Stimulated activated CD8-positive, alpha-beta memory T cell treated with anti-CD3 and anti-CD28 coated beads, Interleukin-15, amount 100 ng/mL, for 4 hours (primary cell): ENCODE measurements around the gene TTBK1.
"Not testable (repeated sequence)": the region's sequence is repeated elsewhere in the genome, so short reads cannot be mapped to it uniquely, and the experiment has no call there.

Experiments used
- DNase-seq, 2 donors: peaks; one replicate each; pipeline ENCODE4 v3.0.0-alpha.2; 2020; ENCODE audit warnings: low read depth in 2 of 2

The TTBK1 gene

DNA sequence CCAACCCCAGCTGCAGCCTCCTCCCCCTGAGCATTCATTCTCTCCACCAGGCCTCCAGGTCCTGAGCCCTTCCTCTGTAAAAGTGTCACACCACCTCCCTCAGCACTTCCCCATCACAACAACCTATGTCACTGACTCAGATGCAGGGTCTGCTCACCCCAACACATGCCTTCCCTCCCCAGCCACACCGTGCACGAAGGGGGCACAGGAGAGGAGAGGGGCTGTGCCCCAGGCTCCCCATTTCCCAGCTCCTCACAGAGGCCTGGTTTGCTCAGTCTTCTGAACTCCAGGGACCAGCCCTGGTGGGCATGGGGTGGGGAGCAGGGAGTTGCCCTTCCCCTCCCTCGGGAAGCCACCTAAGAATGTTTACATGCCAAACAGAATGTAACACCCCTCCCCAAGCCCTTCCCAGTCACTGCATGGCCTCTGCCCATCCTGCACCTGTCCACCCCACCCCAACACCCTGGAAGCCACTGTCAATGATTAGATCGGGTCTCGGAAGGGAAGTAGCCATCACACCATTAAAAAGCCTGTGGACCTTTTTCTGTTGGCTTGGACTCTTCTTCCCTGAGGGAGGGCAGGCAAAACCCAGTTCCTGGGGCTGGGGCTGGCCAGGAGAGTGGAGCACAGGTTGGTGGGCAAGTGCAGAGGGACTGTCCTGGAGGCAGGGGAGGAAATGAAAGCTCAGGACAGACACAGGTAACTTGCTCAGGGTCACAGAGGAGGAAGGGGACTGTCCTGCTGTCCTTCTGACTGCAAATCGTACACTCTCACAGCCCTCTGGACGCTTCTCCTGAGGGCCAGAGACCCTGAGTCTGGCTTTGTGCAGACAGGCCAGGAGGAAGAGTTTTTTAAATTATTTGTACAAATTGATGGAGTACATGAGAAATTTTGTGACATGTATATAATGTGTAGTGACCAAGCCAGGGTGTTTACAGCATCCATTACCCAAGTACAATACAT lies 44.7 kb downstream of the TTBK1 start:
- DNase-seq = no peak

DNA sequence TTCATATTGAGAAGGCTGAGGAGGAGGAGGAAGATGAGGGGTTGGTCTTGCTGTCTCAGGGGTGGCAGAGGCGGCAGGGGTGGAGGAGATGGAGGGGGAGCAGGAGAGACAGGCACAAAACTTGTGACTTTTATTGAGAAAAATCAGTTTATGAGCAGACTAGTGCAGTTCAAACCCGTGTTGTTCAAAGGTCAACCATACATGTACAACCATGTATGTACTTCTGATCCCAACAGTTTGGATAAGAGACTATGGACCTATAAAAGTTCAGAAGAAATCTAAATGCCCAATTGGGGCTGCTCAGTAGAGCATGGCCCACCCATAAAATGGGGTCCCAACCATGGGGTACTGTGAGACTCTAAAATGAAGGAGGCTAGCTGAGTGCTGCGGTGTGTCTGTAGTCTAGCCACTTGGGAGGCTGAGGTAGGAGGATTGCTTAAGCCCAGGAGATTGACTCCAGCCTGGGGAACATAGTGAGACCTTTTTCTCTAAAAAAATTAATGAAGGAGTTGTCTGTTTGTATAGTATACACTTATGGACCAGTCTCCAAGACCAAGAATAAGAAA lies 47.1 kb downstream of the TTBK1 start:
- DNase-seq = no peak

DNA sequence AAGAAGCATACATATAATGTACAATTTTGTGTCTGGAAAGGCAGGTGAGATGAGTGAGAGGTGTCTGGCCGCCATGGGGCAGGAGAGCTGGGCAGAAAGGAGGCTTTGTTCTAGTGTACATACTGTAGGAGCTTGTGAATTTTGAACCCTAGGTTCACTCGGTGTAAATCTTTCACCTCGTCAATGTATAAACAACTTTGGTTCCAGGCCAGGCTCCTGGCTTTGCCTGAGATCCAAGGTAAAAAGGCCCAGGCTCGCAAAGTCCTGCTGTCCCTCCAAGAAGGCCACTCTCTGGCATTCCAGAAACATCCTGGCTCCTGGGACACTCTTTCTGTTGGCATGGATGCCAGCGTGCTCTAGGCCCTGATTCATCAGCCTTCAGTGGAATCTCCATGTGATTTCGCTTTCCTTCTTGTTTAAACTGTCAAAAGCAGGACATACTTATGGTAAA lies 47.6 kb downstream of the TTBK1 start:
- no peak for DNase-seq

DNA sequence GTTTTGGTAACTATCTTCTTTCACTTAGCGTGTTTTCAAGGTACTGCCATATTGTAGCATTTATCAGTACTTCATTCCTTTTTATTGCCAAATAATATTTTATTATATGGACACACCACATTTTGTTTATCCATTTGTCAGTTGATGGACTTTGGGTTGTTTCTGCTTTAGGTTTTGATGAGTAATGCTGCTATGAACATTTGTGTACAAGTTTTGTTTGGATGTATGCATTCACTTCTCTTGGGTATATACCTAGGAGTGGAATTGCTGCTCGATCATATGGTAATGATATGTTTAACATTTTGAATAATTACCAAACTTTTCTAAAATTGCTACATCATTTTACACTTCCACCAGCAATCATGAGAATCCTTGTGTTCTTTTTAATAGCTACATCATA lies 48.4 kb downstream of the TTBK1 start:
- no peak for DNase-seq

DNA sequence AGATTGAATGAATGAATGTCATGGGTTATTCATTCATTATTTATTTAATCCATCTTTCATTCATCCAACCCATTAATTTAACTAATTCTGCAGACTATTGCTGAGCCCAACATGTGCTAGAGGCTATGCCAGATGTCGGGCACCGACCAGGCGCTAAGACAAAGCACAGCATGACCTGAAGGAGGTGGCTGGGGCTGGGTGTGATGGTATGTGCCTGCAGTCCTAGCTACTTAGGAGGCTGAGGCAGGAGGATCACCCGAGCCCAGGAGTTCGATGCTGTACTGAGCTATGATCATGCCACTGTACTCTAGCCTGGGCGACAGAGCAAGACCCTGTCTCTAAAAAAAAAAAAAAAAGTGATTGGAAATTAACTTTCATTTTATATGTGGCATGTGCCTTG lies 49.1 kb downstream of the TTBK1 start:
- no peak for DNase-seq

DNA sequence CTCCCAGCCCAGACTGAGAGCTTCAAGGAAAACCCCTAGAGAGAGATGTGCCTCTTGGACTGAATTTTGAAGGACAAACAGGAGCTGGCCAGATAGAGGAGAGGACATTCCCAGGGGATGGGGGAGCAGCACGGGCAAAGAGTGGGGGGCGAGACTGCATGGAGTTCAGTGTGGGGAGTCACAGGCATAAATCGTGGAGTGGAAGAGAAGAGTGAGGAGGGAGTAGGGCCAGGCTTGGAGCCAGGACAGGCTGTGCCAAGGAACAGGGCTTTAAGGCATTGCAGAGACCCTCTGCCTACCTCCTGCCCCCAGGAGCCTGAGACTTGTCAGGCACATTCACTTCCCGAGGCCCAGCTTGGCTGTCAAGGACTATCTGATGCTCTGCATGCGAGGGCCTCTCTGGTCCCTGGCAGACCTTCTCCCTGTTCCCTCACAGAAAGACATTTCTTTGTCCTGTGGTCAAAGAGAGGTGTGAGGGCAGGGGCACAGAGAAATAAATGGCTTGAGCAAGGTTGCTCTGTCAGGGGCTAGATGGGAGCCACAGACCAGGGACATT lies 49.6 kb downstream of the TTBK1 start:
- DNase-seq = no peak

DNA sequence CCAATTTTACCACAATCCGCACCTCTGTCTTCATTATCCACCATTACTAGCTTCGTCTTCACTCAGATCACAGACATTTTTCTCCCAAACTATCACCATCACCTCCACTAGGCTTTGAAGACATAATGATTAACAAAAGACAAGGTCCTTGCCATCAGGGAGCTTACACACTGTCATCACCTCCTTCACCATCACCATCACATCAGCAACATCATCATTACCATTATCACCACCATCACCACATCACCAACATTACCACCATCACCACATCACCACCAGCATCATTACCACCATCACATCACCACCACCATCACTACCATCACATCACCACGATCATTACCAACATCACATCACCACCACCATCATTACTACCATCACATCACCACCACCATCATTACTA lies 50.4 kb downstream of the TTBK1 start:
- no peak for DNase-seq

DNA sequence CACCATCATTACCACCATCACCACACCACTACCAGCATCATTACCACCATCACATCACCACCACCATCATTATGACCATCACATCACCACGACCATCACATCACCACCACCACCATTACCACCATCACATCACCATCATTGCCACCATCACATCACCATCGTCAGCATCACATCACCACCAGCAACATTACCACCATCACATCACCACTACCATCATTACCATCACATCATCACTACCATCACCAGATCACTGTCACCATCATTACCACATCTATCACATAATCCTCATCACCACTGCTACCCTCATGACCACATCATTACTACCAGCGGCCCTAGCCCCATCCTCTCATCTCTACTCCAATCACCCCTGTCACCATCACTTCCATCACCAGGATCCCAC lies 51.3 kb downstream of the TTBK1 start:
- DNase-seq = no peak

DNA sequence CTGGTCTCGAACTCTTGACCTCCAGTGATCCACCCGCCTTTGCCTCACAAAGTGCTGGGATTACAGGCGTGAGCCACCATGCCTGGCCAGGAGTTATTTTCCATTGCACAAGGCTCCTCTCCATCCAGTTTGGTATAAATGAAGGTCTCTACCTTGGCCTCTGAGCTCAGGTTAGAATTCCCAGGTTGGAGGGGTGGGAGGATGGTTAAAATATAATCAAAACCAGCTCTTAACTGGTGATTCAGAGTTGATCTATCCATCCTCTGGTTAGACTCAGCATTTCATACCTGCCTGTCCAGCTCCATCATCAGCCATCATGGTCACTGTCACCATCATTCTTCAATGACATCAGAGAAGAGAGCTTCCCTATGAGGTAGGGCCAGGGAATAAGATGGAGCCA lies 52.2 kb downstream of the TTBK1 start:
- no peak for DNase-seq

DNA sequence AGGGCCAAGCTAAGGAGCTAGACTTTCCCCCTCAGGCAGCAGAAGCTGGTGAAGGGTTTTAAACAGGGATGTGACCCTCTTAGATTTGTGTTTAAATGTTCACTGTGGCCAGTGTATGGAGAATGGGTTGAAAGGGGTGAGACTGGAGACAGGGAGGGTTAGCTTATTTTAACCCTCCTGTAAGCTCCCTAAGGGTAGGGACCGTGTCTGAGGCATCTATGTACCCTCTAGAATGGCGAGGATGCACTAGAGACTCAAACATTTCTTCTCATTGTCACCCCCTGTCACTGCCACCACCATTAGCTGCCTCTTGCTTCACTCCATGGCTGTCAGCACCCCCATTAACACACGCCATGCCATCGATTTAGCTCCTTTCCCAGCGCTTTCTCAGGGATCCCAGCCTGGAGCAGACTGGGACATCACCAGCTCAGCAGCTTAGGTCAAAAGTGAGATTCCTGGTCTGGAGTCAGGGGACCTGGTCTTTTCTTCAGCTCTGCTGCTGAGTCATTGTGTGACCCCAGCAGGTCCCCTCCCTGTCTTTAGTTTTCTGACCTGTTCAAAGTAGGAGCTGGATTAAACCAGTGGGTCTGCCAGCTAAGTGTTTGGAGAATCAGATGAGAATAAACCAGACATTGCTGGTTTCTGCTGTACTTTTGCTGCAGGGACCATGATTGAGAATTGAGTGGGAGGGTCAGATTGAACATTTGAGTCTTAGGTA lies 53.7 kb downstream of the TTBK1 start:
- DNase-seq = no peak

DNA sequence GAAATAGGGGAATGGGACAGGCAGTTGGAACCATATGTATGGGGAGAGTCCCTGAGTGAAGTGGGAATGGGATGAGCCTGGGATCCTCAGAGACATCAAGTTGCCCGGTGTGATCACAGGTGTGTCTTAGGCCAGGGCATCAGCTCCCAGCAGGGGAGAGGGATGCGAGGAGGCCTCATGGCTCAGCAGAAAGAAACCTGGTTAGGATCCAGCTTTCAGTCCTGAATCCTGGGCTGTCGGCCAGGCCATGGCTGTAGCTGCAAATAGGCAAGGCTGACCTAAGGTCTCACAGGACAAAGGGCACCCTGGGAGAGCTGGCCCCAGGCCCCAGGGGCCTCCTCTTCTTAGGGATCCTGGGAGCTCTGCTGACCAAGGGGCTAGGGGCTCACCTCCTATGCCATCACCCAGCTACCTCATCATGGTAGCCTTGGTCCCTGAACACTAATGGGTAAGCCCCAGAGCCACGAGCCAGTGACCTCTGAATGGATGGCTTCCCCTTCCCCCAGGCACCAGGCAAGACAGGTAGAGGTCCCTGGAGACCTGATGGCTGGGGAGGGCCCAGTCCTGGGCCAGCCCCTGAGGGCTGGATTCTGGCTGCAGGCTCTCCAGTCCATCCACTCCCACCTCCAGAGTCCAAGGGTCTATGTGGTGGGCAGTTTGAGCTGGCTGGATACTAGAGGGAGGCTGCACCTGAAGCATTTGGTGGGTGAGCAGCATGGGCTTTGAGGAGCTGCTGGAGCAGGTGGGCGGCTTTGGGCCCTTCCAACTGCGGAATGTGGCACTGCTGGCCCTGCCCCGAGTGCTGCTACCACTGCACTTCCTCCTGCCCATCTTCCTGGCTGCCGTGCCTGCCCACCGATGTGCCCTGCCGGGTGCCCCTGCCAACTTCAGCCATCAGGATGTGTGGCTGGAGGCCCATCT lies 54.6 kb downstream of the TTBK1 start, which contains the start of gene SLC22A7:
Gene SLC22A7, plus strand, starts transcription at position 617 of the 921 bp plus-strand sequence. Its CDS starts 99 bp downstream, at position 716.
- no peak for DNase-seq

DNA sequence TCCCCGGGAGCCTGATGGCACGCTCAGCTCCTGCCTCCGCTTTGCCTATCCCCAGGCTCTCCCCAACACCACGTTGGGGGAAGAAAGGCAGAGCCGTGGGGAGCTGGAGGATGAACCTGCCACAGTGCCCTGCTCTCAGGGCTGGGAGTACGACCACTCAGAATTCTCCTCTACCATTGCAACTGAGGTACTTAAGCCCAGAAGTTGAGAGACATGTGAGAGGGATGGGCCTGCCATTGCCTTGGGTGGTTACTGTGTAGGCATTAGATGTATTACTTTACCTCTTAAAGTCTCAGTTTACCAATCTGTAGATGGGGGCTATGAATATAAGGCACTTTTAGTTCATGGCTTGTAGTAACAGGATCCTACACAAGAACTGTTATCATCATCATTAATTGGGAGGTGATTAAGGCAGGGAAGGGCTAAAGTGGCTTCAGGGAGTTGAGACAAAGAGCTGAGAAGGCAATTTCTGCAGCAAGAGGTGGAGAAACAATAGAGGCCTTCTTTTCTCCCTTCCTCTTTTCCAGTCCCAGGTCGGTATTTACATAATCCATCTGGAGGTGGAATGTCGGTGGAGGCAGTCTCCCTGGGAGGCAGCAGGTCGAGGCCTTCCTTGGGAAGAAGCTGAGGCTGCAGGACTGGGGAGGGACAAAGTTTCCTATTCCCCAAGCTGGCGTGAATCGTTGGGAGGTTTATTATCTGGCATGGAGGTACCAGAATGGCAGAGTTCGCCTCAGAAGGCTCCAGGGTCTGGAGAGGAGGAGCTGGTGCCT lies 55.5 kb downstream of the TTBK1 start:
- no peak for DNase-seq

DNA sequence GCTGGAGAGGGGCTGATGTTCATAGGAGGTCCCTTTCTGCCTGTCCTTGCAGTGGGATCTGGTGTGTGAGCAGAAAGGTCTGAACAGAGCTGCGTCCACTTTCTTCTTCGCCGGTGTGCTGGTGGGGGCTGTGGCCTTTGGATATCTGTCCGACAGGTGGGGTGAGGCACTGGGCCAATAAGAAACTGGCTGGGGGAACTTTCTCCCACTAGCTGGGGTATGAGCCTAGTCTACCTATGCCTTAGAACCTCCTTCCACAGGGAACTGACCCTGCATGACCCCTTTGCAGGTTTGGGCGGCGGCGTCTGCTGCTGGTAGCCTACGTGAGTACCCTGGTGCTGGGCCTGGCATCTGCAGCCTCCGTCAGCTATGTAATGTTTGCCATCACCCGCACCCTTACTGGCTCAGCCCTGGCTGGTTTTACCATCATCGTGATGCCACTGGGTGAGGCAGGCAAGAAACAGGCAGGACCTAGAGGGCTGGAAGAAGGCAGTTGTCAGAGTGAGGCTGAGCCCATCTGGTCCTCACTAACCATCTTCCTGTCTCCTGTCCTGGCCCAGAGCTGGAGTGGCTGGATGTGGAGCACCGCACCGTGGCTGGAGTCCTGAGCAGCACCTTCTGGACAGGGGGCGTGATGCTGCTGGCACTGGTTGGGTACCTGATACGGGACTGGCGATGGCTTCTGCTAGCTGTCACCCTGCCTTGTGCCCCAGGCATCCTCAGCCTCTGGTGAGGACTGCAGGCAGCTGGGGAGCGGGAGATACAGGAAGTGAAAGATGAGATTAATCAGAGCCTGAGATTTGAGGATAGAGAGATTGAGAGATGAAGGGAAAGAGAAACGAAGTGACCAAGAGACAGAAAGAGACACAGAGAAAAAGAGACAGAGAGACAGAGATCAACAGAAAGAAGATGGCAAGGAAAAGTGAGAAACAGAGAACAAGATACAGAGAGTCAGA lies 56.3 kb downstream of the TTBK1 start:
- DNase-seq = no peak

DNA sequence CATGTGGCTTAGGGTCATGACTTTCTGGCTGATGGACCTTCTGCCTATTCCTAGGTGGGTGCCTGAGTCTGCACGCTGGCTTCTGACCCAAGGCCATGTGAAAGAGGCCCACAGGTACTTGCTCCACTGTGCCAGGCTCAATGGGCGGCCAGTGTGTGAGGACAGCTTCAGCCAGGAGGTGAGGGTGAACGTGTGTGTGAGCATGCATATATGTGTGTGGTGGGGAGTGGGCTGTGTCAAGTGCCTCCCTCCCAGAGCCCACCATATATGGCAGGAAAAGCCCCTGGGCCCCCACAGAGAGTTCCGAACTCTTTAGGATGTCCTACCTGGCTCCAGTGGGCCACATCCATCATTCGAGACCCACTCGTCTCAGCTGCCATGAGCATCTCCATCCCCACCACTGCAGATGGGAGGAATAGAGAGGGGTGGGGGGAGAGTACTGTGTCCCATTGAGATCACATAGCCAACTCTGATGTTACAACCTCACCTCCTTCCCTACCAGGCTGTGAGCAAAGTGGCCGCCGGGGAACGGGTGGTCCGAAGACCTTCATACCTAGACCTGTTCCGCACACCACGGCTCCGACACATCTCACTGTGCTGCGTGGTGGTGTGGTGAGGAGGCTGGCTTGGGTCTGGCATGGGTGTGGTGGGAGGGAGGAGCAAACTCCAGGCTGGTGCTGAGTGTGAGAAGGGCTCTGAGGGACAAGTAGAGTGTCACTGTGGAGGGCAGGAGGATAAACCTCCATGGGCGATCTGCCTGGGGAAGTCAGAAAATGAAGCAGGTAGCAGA lies 58.0 kb downstream of the TTBK1 start:
- DNase-seq = no peak

DNA sequence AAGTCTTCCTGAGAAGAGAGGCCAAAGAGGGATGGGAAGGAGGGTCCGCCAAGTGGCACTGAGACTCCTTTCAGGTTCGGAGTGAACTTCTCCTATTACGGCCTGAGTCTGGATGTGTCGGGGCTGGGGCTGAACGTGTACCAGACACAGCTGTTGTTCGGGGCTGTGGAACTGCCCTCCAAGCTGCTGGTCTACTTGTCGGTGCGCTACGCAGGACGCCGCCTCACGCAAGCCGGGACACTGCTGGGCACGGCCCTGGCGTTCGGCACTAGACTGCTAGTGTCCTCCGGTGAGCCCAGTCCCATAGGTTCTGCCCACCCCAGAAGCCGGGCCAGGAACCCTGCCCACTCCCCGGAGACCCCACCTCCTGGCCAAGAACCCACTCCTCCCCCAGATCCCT lies 58.8 kb downstream of the TTBK1 start:
- no peak for DNase-seq

DNA sequence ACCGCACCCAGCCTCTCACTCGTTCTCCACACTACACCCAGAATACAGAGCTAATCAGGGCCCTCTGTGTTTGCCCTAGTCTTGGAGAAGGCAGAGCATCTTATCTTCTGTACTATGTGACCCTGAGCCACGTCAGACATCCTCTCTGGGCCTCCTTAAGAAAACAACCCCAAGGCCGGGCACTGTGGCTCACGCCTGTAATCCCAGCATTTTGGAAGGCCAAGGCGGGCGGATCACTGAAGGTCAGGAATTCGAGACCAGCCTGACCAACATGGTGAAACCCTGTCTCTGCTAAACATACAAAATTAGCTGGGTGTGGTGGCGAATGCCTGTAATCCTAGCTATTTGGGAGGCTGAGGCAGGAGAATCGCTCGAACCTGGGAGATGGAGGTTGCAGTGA lies 59.7 kb downstream of the TTBK1 start:
- DNase-seq = not testable (repeated sequence)

DNA sequence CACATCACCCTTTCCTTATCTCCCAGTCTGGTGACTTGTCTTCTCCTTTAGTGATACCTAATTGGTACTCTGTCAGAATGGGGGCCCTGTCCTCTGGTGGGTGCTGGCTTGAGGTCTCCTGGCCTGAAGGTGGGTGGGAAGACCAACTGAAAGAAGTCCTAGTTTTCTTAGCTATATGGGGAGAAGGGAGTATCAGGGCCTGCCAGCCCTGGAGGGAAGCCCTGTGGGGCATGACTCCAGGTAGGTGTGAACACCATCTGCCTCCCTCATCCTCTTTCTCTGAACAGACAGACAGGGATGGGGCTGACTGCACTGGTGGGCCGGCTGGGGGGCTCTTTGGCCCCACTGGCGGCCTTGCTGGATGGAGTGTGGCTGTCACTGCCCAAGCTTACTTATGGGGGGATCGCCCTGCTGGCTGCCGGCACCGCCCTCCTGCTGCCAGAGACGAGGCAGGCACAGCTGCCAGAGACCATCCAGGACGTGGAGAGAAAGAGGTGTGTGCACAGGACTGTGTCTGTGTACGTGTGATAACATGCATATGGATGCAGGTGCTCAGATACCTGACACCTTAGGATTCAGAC lies 60.6 kb downstream of the TTBK1 start:
- DNase-seq = no peak

DNA sequence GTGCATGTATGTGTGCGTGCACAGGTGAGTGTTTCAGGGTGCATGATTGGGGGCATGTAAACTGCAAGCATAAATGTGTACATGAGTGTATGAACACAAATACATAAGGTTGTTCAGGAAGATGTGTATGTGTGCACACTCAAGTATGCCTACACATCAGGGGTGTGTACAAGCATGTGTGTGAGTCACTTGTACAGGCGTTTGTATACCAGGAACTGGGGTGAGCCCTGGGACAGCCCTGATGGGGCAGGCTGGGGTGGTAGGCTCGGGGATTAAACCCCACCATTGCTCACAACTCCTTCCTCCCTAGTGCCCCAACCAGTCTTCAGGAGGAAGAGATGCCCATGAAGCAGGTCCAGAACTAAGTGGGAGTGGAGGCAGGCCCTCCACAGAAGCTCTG lies 61.1 kb downstream of the TTBK1 start:
- no peak for DNase-seq
